SIG-M5 treated with dmso at 0.1 percent for 504 hours (cell line): ENCODE measurements around the gene MYO19.
A peak's percentile ranks its signal among the peaks of the same experiment; 100 is the strongest.
"Not testable (repeated sequence)": the region's sequence is repeated elsewhere in the genome, so short reads cannot be mapped to it uniquely, and the experiment has no call there.

Source experiments
- DNase-seq: peaks from one replicate; lab custom pipeline; 2025; ENCODE audit not compliant: unreplicated experiment; lab: John Stamatoyannopoulos, UW

The MYO19 gene

GRCh38 chr17:36463916-36464764 is 70.5 kb downstream of the MYO19 start:
- peak; percentile 52 for DNase-seq

- no peak for DNase-seq
Observed at GRCh38 chr17:36461330-36462110, 73.1 kb downstream of the MYO19 start.

DNA sequence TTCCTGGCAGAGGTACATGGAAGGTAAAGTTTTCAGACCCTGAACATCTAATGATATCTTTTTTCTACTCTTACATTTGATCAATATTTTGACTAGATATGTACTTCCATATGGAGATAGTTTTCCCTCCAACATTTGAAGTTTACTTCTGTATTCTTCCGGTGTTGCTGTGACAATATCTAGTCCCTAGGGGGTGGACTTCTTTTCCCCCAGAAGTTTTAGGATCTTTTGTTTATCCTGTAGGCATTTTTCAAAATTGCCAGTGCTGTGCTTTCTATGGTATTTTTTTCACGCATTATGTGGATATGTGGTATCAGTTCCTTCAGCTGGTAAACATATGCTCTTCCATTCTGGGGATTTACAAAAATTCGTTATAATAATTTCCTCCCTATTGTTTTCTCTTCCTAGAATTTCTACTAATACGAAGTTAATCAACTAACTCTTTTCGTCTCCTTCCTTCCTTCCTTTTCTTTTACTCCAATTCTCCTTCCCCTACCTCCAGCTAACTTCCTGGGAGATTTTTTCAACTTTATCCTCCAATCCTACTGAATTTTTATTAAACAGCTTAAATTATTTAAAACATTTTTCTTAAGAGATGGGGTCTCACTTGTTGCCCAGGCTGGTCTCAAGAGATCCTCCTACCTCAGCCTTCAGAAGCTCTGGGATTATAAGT is 74.3 kb downstream of the MYO19 start:
- no peak for DNase-seq

GRCh38 chr17:36459601-36460000 is 75.1 kb downstream of the MYO19 start:
- DNase-seq = no peak

- DNase-seq = no peak
Observed at GRCh38 chr17:36459045-36459444, 75.6 kb downstream of the MYO19 start.

- not testable (repeated sequence) for DNase-seq
Observed at GRCh38 chr17:36457701-36458100, 77.0 kb downstream of the MYO19 start.

DNA sequence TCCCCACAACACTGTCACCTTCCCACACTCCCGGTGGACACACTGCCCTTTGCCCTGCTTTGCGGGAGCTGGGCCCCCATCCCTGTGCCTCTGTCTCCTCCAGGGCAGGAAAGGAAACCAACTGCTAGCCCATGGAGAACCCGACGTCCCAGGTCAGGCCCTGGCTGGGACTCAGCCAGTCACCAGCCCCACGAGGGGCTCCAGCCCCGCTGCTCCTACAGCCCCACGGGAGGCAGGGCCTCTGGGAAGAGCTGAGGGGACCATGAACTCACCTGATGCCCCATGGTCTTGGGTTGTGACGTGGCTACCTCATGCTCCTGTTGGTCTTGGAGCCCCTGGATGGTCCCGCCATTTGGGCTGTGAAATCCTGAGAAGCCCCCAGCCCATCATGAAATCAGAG is 81.8 kb downstream of the MYO19 start:
- not testable (repeated sequence) for DNase-seq

GRCh38 chr17:36449997-36450396 is 84.7 kb downstream of the MYO19 start:
- not testable (repeated sequence) for DNase-seq
